Measurements from ENCODE around the gene RPS6KA4. TPM values are rescaled to one million over a fixed set of nuclear protein-coding genes. Genes with fewer than 3 reads are reported as not detected.

Gene RPS6KA4
- total RNA-seq, 2 donors from 2014 or later, result 13.0 to 22.7 TPM

- intact Hi-C loops (cut with DNase I), result no loop called here
Measured at GRCh38 chr11:64317961-64318765, 40.8 kb upstream of the RPS6KA4 start, which contains the start of gene PRDX5. Gene PRDX5 (plus strand): TSS chr11:64318121. CDS start chr11:64318216, 95 bp downstream.

GRCh38 chr11:64318766-64319761, 39.9 kb upstream of the RPS6KA4 start:
- 16 to 18% methylated on average over 16 to 17 of the region's 19 CpGs for WGBS, 2 donors
- DNase-seq (peak in 2 of 4 donors; percentile 31 to 45), ATAC-seq (no peak)
- TF ChIP-seq POLR2A (IDR thresholded peaks at IDR 0.05) (no peak), CTCF (IDR thresholded peaks at IDR 0.05) (no peak)
- Histone ChIP-seq H3K27ac (peak overlapping the region; percentile 92 to 99 (median 98)), H3K36me3 (replicated peaks in 1 of 2; ENCODE audit: insufficient read depth in 1 of 2, low read depth in 2 of 2) (peaks cover 0 to 5% of the 10 kb centered on the region in 2 donors), H3K27me3 (no peaks in the 10 kb centered on the region), H3K9me3 (no peaks in the 10 kb centered on the region), H3K4me3 (peak overlapping the region; percentile 61 to 66), H3K4me1 (peaks cover 45% of the 10 kb centered on the region)
- intact Hi-C loops (cut with DNase I), result no loop called here

More at GRCh38 chr11:64317961-64318765, 40.8 kb upstream of the RPS6KA4 start, which contains the start of gene PRDX5:
- H3K36me3 ChIP-seq (replicated peaks in 1 of 2; ENCODE audit: insufficient read depth in 1 of 2, low read depth in 2 of 2), result peaks cover 0 to 5% of the 10 kb centered on the region in 2 donors
- WGBS, 2 donors, result 0% methylated on average over 35 to 61 of the region's 61 CpGs
- DNase-seq (peak; percentile 96 to 99 (median 98)), ATAC-seq (peak; percentile 90)
- TF ChIP-seq CTCF (IDR thresholded peaks at IDR 0.05) (peak; percentile 18 to 85 (median 53)), POLR2A (IDR thresholded peaks at IDR 0.05) (peak; percentile 89 to 94 (median 92))
- H3K4me1 ChIP-seq, result peaks cover 45% of the 10 kb centered on the region
- no peaks in the 10 kb centered on the region for H3K27me3 ChIP-seq
- peak within 1 kb of the TSS; percentile 92 to 99 (median 98) for H3K27ac ChIP-seq
- H3K9me3 ChIP-seq, result no peaks in the 10 kb centered on the region
- H3K4me3 ChIP-seq, result peak within 1 kb of the TSS; percentile 66 to 93

GRCh38 chr11:64320556-64320955, 38.4 kb upstream of the RPS6KA4 start:
- peaks cover 0 to 2% of the 10 kb centered on the region in 2 donors for H3K36me3 ChIP-seq (replicated peaks in 1 of 2; ENCODE audit: insufficient read depth in 1 of 2, low read depth in 2 of 2)
- no peaks in the 10 kb centered on the region for H3K27me3 ChIP-seq
- no peaks in the 10 kb centered on the region for H3K9me3 ChIP-seq
- DNase-seq (no peak), ATAC-seq (no peak)
- TF ChIP-seq POLR2A (IDR thresholded peaks at IDR 0.05) (no peak), CTCF (IDR thresholded peaks at IDR 0.05) (no peak)
- peaks cover 45% of the 10 kb centered on the region for H3K4me1 ChIP-seq
- no peak overlapping the region for H3K4me3 ChIP-seq
- intact Hi-C loops (cut with DNase I), result no loop called here
- H3K27ac ChIP-seq, result peak overlapping the region in 3 of 4 donors; percentile 64 to 97 (median 66)
- 89 to 90% methylated on average over 4 to 7 of the region's 7 CpGs for WGBS, 2 donors

GRCh38 chr11:64321026-64321425, 37.9 kb upstream of the RPS6KA4 start:
- Histone ChIP-seq H3K27ac (peak overlapping the region in 3 of 4 donors; percentile 64 to 97 (median 66)), H3K9me3 (no peaks in the 10 kb centered on the region), H3K27me3 (no peaks in the 10 kb centered on the region), H3K4me3 (no peak overlapping the region), H3K4me1 (peaks cover 42% of the 10 kb centered on the region), H3K36me3 (replicated peaks in 1 of 2; ENCODE audit: insufficient read depth in 1 of 2, low read depth in 2 of 2) (peaks cover 0 to 2% of the 10 kb centered on the region in 2 donors)
- TF ChIP-seq CTCF (IDR thresholded peaks at IDR 0.05), result no peak
- TF ChIP-seq POLR2A (IDR thresholded peaks at IDR 0.05), result no peak
- DNase-seq, result no peak
- ATAC-seq, result no peak
- intact Hi-C loops (cut with DNase I), result no loop called here
- WGBS, 2 donors, result 77 to 82% methylated on average over 5 of the region's 5 CpGs

All from body of pancreas (tissue), 4 donors.